ENCODE measurements around the gene FUBP1. TPM values are rescaled to one million over a fixed set of nuclear protein-coding genes. Genes with fewer than 3 reads are reported as not detected.

The FUBP1 gene
- total and polyA plus RNA-seq, 2 of the 13 experiments (the other 11 are each of a cell fraction or from before 2014, with no cell fraction given) = 98.1 to 166 TPM

DNA sequence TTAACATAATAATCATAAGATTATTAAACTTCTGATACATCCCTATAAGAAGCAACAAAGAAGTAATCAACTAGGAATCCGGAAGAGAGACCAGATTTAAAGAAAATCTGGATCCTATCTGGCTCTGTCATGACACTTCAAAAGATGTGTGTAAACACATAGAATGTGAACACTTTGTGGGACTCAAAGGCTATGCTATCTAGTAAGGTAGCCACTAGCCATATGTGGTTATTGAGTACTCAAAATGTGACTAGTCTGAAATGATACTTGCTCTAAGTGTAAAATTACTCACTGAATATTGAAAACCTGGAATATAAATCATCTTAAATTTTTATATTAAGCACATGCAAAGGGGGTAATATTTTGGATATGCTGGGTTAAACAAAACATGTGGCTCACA lies 8.7 kb downstream of the FUBP1 start (continued):
- TF ChIP-seq, protein P1, sequence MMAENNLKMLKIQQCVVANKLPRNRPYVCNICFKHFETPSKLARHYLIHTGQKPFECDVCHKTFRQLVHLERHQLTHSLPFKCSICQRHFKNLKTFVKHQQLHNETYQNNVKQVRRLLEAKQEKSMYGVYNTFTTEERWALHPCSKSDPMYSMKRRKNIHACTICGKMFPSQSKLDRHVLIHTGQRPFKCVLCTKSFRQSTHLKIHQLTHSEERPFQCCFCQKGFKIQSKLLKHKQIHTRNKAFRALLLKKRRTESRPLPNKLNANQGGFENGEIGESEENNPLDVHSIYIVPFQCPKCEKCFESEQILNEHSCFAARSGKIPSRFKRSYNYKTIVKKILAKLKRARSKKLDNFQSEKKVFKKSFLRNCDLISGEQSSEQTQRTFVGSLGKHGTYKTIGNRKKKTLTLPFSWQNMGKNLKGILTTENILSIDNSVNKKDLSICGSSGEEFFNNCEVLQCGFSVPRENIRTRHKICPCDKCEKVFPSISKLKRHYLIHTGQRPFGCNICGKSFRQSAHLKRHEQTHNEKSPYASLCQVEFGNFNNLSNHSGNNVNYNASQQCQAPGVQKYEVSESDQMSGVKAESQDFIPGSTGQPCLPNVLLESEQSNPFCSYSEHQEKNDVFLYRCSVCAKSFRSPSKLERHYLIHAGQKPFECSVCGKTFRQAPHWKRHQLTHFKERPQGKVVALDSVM (CRISPR knock-in tag; IDR thresholded peaks at IDR 0.05) = no peak
- TF ChIP-seq TBX2 (CRISPR knock-in tag; IDR thresholded peaks at IDR 0.05; ENCODE audit: borderline replicate concordance) = no peak

DNA sequence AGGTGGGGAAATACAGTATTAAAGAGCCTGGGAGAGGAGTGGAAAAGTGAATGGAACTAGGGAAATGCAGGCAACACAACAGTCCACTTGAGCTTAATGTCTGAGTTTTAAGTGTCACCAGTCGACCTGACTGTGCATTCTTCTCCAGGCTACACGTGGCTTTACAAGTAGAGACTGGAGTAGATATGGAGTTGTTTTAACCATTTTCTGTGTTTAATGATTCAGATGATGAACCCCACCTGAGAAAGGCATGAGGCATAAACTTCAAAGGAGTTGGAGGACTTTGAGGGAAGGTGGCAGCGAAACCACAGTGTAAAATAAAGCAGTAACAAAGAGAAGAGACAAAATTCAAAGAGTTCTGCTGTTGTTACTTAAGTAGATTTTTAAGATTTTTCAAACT lies 12.6 kb downstream of the FUBP1 start:
- ChIA-PET POLR2A (interaction anchor here (0.6 kb wide), 1 partner anchor 12 kb away, joined by 3 read pairs; the partner anchor contains the start of gene FUBP1), CTCF (ENCODE audit: low intra/inter-chr PET ratio, low total read pairs) (no interaction called here)
- no peak overlapping the region for H3K4me2 ChIP-seq (ENCODE audit: low read depth, low read length)
- ATAC-seq (no peak), FAIRE-seq (no peak), DNase-seq (ENCODE audit: low spot score) (no peak)
- TF ChIP-seq RBM22 (optimal IDR thresholded peaks at IDR 0.05; ENCODE audit: low read length) = peak; percentile 15
- TF ChIP-seq, protein P2, sequence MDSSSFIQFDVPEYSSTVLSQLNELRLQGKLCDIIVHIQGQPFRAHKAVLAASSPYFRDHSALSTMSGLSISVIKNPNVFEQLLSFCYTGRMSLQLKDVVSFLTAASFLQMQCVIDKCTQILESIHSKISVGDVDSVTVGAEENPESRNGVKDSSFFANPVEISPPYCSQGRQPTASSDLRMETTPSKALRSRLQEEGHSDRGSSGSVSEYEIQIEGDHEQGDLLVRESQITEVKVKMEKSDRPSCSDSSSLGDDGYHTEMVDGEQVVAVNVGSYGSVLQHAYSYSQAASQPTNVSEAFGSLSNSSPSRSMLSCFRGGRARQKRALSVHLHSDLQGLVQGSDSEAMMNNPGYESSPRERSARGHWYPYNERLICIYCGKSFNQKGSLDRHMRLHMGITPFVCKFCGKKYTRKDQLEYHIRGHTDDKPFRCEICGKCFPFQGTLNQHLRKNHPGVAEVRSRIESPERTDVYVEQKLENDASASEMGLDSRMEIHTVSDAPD (CRISPR knock-in tag; IDR thresholded peaks at IDR 0.05) = no peak
- peaks cover 15 to 92% of the 10 kb centered on the region in 2 experiments for H3K36me3 ChIP-seq (replicated peaks in 1 of 2; ENCODE audit: control insufficient read depth in 1 of 2, insufficient read depth in 2 of 2, low read length in 2 of 2)
- intact Hi-C loops (cut with micrococcal nuclease; ENCODE audit: unreplicated experiment) (no loop called here), in situ Hi-C loops (cut with HindIII; ENCODE audit: extremely low pct_ligation_motif_present, low pct_unique_long_range_greater_than_20kb) (no loop called here)
- no peaks in the 10 kb centered on the region for H3K27me3 ChIP-seq (ENCODE audit: control insufficient read depth in 1 of 2, insufficient read depth in 2 of 2, low read length in 2 of 2)
- BruUV-seq (replicated peaks) = no TSS peak
- peaks cover 67% of the 10 kb centered on the region for H3K79me2 ChIP-seq (ENCODE audit: insufficient read depth, low read length)
- no peak overlapping the region for H3K9ac ChIP-seq (ENCODE audit: insufficient read depth, low read depth, low read length)
- H3K4me3 ChIP-seq (replicated peaks in 1 of 3; ENCODE audit: insufficient read depth in 1 of 3, low read depth in 2 of 3, low read length in 3 of 3) = no peak overlapping the region
- H3K27ac ChIP-seq (ENCODE audit: extremely low read length, insufficient read depth, low read length) = no peak overlapping the region
- 98% methylated on average over 3 of the region's 3 CpGs for WGBS (ENCODE audit: low lambda C conversion rate)
- H3K9me3 ChIP-seq (ENCODE audit: low read length) = no peaks in the 10 kb centered on the region
- peaks cover 24% of the 10 kb centered on the region for H3K4me1 ChIP-seq (ENCODE audit: insufficient read depth, low read length)
- H4K20me1 ChIP-seq (ENCODE audit: insufficient read depth, low read length) = peaks cover 27% of the 10 kb centered on the region
- H2AFZ ChIP-seq (ENCODE audit: low read length) = no peak overlapping the region
